GM21447 (cell line): ENCODE results near the gene ERBB2.
"Not testable (repeated sequence)": the region's sequence is repeated elsewhere in the genome, so short reads cannot be mapped to it uniquely, and the experiment has no call there.

ENCODE experiments used
- ATAC-seq: cut with Tn5 transposase; IDR thresholded peaks from one replicate; pipeline ENCODE4 v1.9.1; 2021; ENCODE audit not compliant: unreplicated experiment

ERBB2 gene

GRCh38 chr17:39702901-39703893, 3.3 kb downstream of the ERBB2 start:
- ATAC-seq: no peak

- ATAC-seq: no peak
These were observed 4.0 kb downstream of the ERBB2 start for GRCh38 chr17:39703913-39704312.

GRCh38 chr17:39704821-39705551, 5.1 kb downstream of the ERBB2 start:
- no peak for ATAC-seq

- no peak for ATAC-seq
These were observed 6.0 kb downstream of the ERBB2 start for GRCh38 chr17:39705786-39706348.

- no peak for ATAC-seq
These were observed 6.5 kb downstream of the ERBB2 start for GRCh38 chr17:39706383-39706782.

GRCh38 chr17:39706921-39707337, 7.1 kb downstream of the ERBB2 start:
- no peak for ATAC-seq

- ATAC-seq: no peak
These were observed 9.6 kb downstream of the ERBB2 start for GRCh38 chr17:39709319-39709997.

GRCh38 chr17:39709998-39710964, 10.4 kb downstream of the ERBB2 start:
- ATAC-seq: no peak

GRCh38 chr17:39711071-39711470, 11.2 kb downstream of the ERBB2 start:
- ATAC-seq: not testable (repeated sequence)

- no peak for ATAC-seq
These were observed 12.0 kb downstream of the ERBB2 start for GRCh38 chr17:39711851-39712250.

GRCh38 chr17:39714234-39714633, 14.4 kb downstream of the ERBB2 start:
- ATAC-seq: no peak

- ATAC-seq: no peak
These were observed 15.7 kb downstream of the ERBB2 start for GRCh38 chr17:39715375-39716072.

- no peak for ATAC-seq
These were observed 16.4 kb downstream of the ERBB2 start for GRCh38 chr17:39716073-39716818.

GRCh38 chr17:39716879-39717536, 17.1 kb downstream of the ERBB2 start:
- no peak for ATAC-seq

- ATAC-seq: no peak
These were observed 17.8 kb downstream of the ERBB2 start for GRCh38 chr17:39717660-39718059.

- no peak for ATAC-seq
These were observed 19.9 kb downstream of the ERBB2 start for GRCh38 chr17:39719563-39720355.

GRCh38 chr17:39722104-39722503, 22.2 kb downstream of the ERBB2 start:
- no peak for ATAC-seq
